Adrenal gland (tissue), 5 donors: ENCODE results near the gene DLG4.

Experiments
- POLR2A ChIP-seq, 2 donors: fragments of 450-650 bp; IDR thresholded peaks; one replicate each; pipeline ENCODE4 v1.6.1; 2017; ENCODE audit warnings: antibody characterized with exemption in 2 of 2, mild to moderate bottlenecking in 2 of 2, moderate library complexity in 1 of 2
- TF ChIP-seq, protein P1 (sequence below), 6 experiments: fragments of 450-650 bp in 4 of 6; fragments of 200-600 bp in 2 of 6; sonication (generic) in 1 of 6; IDR thresholded peaks; 1 replicate in 5 of 6; 2 replicates in 1 of 6; pipeline versions ENCODE4 v1.5.1 to v1.8.0; 2016 to 2021; ENCODE audit warnings: antibody characterized with exemption in 6 of 6, mild to moderate bottlenecking in 2 of 6, moderate library complexity in 1 of 6
- donor health status: DM: no; HTN: no; CAD: no.

DNA sequence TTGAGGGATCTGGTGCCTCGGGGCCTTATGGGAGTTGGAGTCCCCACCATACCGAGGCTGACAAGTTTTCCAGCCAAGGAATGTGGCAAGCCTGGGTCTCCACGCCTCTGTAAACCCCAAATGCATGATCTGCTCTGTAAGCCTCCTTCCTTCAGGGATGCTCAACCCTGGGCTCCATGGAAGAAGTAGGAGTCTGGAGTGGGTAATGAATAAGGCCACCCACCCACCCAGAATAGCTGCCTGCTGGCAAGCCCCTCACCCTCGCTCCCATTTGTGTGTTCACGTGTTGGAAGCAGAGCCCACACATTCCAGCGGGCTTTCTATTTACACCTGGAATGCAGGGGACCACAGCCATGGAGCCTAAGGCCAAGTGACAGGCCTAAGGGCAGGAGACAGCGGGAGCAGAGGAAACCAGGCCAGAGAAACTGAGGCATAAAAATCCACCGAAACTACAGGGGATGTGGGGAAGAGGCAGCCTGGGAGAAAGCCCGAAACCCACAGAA lies 4.4 kb downstream of the DLG4 start:
- TF ChIP-seq, protein P1, sequence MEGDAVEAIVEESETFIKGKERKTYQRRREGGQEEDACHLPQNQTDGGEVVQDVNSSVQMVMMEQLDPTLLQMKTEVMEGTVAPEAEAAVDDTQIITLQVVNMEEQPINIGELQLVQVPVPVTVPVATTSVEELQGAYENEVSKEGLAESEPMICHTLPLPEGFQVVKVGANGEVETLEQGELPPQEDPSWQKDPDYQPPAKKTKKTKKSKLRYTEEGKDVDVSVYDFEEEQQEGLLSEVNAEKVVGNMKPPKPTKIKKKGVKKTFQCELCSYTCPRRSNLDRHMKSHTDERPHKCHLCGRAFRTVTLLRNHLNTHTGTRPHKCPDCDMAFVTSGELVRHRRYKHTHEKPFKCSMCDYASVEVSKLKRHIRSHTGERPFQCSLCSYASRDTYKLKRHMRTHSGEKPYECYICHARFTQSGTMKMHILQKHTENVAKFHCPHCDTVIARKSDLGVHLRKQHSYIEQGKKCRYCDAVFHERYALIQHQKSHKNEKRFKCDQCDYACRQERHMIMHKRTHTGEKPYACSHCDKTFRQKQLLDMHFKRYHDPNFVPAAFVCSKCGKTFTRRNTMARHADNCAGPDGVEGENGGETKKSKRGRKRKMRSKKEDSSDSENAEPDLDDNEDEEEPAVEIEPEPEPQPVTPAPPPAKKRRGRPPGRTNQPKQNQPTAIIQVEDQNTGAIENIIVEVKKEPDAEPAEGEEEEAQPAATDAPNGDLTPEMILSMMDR (IDR thresholded peaks at IDR 0.05): no peak
- no peak for TF ChIP-seq POLR2A (IDR thresholded peaks at IDR 0.05)
